GM12878 (cell line): ENCODE results near the gene ABCG1. TPM values are rescaled to one million over a fixed set of nuclear protein-coding genes. Genes with fewer than 3 reads are reported as not detected.

Source experiments
- ATAC-seq: fragments of 200-7000 bp; cut with Tn5 transposase; 3 replicates; pipeline ENCODE4 v1.9.1; 2020; ENCODE audit warnings: mild to moderate bottlenecking, moderate library complexity
- BruUV-seq: library from RNA; stranded (reverse); fragments of 400-500 nt; replicated peaks from 2 replicates; lab custom pipeline; 2021; lab: Mats Ljungman, UMichigan
- CTCF ChIA-PET: fragments of 300-600 bp; sonication (Branson Sonifier 250); formaldehyde crosslinking; extraction: SDS; loops from one replicate; lab custom pipeline; 2021; ENCODE audit warnings: inconsistent platforms; lab: Yijun Ruan, JAX
- POLR2A ChIA-PET: fragments of 350-600 bp; formaldehyde crosslinking; extraction: SDS; loops from one replicate; lab custom pipeline; 2021; ENCODE audit warnings: inconsistent platforms; lab: Charles Lee
- RAD21 ChIA-PET: fragments of 300-600 bp; sonication (Branson Sonifier 250); formaldehyde crosslinking; loops from one replicate; lab custom pipeline; 2023; ENCODE audit warnings: antibody characterized with exemption; ENCODE audit not compliant: unreplicated experiment; lab: Charles Lee
- SMC1A ChIA-PET: fragments of 300-600 bp; sonication (Branson Sonifier 250); formaldehyde crosslinking; loops from one replicate; lab custom pipeline; 2023; ENCODE audit not compliant: unreplicated experiment, uncharacterized antibody; lab: Charles Lee
- DNase-seq: peaks from one replicate; pipeline ENCODE4 v3.0.0-alpha.2; 2011; ENCODE audit warnings: low read depth, low spot score
- FAIRE-seq: peaks from 3 replicates; lab custom pipeline; 2011; peaks lifted over from hg19 to GRCh38; lab: Jason Lieb, UNC
- H2AFZ ChIP-seq: 2 replicates; pipeline ENCODE4 v1.6.0; 2011; ENCODE audit warnings: low read depth, low read length, control low read depth; ENCODE audit not compliant: control insufficient read depth
- H3K27ac ChIP-seq: 2 replicates; pipeline ENCODE4 v1.5.1; 2011; ENCODE audit warnings: control low read depth; ENCODE audit not compliant: control insufficient read depth, insufficient read depth
- H3K27me3 ChIP-seq, 2 experiments: replicated peaks in 1 of 2; 2 replicates each; pipeline versions ENCODE4 v1.6.0 to v1.6.1; 2011; ENCODE audit warnings: low read length in 1 of 2; ENCODE audit not compliant: control insufficient read depth in 2 of 2, insufficient read depth in 2 of 2
- H3K36me3 ChIP-seq, 2 experiments: 2 replicates each; pipeline ENCODE4 v1.5.1; 2011; ENCODE audit warnings: low read length in 1 of 2; ENCODE audit not compliant: control insufficient read depth in 2 of 2, insufficient read depth in 2 of 2
- H3K4me1 ChIP-seq: 2 replicates; pipeline ENCODE4 v1.6.1; 2011; ENCODE audit warnings: mild to moderate bottlenecking, low read length, moderate library complexity, mixed read lengths; ENCODE audit not compliant: control insufficient read depth, insufficient read depth
- H3K4me2 ChIP-seq: 2 replicates; pipeline ENCODE4 v1.6.0; 2011; ENCODE audit warnings: control low read depth; ENCODE audit not compliant: control insufficient read depth, insufficient read depth
- H3K4me3 ChIP-seq: fragments of 200-600 bp; sonication (generic); 2 replicates; pipeline ENCODE4 v1.5.1; 2016
- H3K79me2 ChIP-seq: 2 replicates; pipeline ENCODE4 v1.6.0; 2011; ENCODE audit warnings: low read length; ENCODE audit not compliant: control insufficient read depth, insufficient read depth
- H3K9ac ChIP-seq: 2 replicates; pipeline ENCODE4 v1.8.0; 2011; ENCODE audit warnings: low read length, control low read depth, mixed read lengths; ENCODE audit not compliant: control insufficient read depth, insufficient read depth
- H3K9me3 ChIP-seq: replicated peaks from 3 replicates; pipeline ENCODE4 v1.5.1; 2011; ENCODE audit warnings: mild to moderate bottlenecking, low read length; ENCODE audit not compliant: control insufficient read depth, insufficient read depth
- H4K20me1 ChIP-seq: 2 replicates; pipeline ENCODE4 v1.6.0; 2011; ENCODE audit not compliant: control insufficient read depth, insufficient read depth
- POLR2AphosphoS5 ChIP-seq: IDR thresholded peaks from 2 replicates; pipeline ENCODE4 v1.6.1; 2011; ENCODE audit warnings: mild to moderate bottlenecking, low read length, inconsistent platforms
- WGBS: methylation state at CpG from one replicate; pipeline ENCODE4 v1.1.6; 2016; ENCODE audit warnings: low lambda C conversion rate; ENCODE audit not compliant: insufficient replicate concordance, insufficient coverage; ENCODE audit errors: missing lambda C conversion rate; 5-methylcytosine and 5-hydroxymethylcytosine counted together
- in situ Hi-C: fragments of 300-500 bp; cut with MboI; formaldehyde crosslinking; loops from 9 replicates; pipeline ENCODE4 v1.14.3; 2018; ENCODE audit warnings: mixed read lengths
- intact Hi-C: fragments of 100-400 bp; cut with micrococcal nuclease; formaldehyde crosslinking; loops from one replicate; pipeline ENCODE4 v1.14.2; 2022; ENCODE audit not compliant: unreplicated experiment
- polyA plus RNA-seq, 11 experiments: library from polyadenylated mRNA; depleted of rRNA in 4 of 11; unstranded in 6 of 11; stranded (reverse) in 5 of 11; fragments of >200 nt; fragmentation: Nextera tagmentation in 4 of 11; fragmentation: Illumina TruSeq in 1 of 11; extraction: Ambion mirVana in 4 of 11; extraction: Trizol in 1 of 11; gene quantifications; 1 replicate in 1 of 11; 2 replicates in 10 of 11; pipeline versions ENCODE4 v1.2.1 to v1.2.3, GENCODE V29; 2011 to 2016; ENCODE audit warnings: inconsistent platforms in 2 of 11, missing spikeins in 2 of 11, low read depth in 1 of 11
- total RNA-seq, 4 experiments: library from RNA; depleted of rRNA in 3 of 4; stranded (reverse); fragments of >200 nt in 3 of 4; fragmentation: Illumina TruSeq in 1 of 4; extraction: Trizol in 1 of 4; gene quantifications; 2 replicates each; pipeline versions ENCODE4 v1.2.1 to v1.2.3, GENCODE V29; 2013 to 2021
- TF ChIP-seq, protein P1 (sequence below): fragments of 450-650 bp; IDR thresholded peaks from 2 replicates; pipeline ENCODE4 v1.6.1; 2016; ENCODE audit warnings: mild to moderate bottlenecking

The ABCG1 gene
- total and polyA plus RNA-seq, 10 of the 15 experiments (the other 5 are each of a cell fraction or from before 2014, with no cell fraction given) = 0.59 to 19.3 (median 5.7) TPM

DNA sequence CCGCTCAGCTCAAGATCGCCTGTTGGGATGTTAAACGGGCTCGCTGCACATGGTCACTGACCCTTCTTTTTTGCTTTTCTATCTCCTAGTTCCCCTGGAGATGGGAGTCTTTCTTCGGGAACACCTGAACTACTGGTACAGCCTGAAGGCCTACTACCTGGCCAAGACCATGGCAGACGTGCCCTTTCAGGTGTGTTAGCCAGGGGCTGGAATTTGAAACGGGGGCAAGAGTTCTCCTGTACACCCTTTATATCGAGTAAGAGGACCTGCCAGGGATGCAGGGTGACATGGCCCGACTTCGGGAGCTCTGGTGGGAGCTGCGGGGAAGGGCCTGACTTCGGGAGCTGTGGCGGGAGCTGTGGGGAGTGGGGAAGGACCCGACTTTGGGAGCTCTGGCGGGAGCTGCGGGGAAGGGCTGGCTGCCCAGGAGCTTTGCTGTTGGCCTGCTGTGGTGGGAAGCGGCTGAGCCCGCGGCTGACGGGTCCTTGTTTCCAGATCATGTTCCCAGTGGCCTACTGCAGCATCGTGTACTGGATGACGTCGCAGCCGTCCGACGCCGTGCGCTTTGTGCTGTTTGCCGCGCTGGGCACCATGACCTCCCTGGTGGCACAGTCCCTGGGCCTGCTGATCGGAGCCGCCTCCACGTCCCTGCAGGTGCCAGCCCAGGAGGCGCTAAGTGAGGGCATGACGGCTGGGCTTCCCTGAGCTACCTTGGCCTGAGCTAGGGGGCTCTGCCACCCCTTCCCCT is 72.2 kb downstream of the ABCG1 start:
- ATAC-seq (no peak), FAIRE-seq (no peak), DNase-seq (no peak)
- no peaks in the 10 kb centered on the region for H3K36me3 ChIP-seq
- ChIA-PET POLR2A (interaction anchor here (0.5 kb wide), 1 partner anchor 1647 kb away, joined by 5 read pairs; no protein-coding TSS in a partner anchor), SMC1A (interaction anchor here (1.2 to 1.3 kb wide), 2 partner anchors 32 to 146 kb away, joined by 3 to 5 read pairs; no protein-coding TSS in a partner anchor), CTCF (interaction anchor here (0.9 to 1.4 kb wide), 5 partner anchors 12 to 32 kb away, joined by 3 read pairs; no protein-coding TSS in a partner anchor), RAD21 (interaction anchor here (0.5 to 1.2 kb wide), 3 partner anchors 32 to 53 kb away, joined by 3 to 4 read pairs (median 3); no protein-coding TSS in a partner anchor)
- no peak overlapping the region for H3K4me3 ChIP-seq
- no peak overlapping the region for H3K4me2 ChIP-seq
- no peak for TF ChIP-seq POLR2AphosphoS5
- TF ChIP-seq, protein P1, sequence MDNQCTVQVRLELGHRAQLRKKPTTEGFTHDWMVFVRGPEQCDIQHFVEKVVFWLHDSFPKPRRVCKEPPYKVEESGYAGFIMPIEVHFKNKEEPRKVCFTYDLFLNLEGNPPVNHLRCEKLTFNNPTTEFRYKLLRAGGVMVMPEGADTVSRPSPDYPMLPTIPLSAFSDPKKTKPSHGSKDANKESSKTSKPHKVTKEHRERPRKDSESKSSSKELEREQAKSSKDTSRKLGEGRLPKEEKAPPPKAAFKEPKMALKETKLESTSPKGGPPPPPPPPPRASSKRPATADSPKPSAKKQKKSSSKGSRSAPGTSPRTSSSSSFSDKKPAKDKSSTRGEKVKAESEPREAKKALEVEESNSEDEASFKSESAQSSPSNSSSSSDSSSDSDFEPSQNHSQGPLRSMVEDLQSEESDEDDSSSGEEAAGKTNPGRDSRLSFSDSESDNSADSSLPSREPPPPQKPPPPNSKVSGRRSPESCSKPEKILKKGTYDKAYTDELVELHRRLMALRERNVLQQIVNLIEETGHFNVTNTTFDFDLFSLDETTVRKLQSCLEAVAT = peak; percentile 54; the same call in 1 of the 2 replicates
- intact Hi-C loops = no loop called here
- peaks cover 19% of the 10 kb centered on the region for H3K4me1 ChIP-seq
- H2AFZ ChIP-seq = no peak overlapping the region
- no peak overlapping the region for H3K9ac ChIP-seq
- no peak overlapping the region for H3K27ac ChIP-seq
- no peaks in the 10 kb centered on the region; the same call in 2 of the 3 replicates for H3K9me3 ChIP-seq
- in situ Hi-C loops = no loop called here
- H3K79me2 ChIP-seq = no peaks in the 10 kb centered on the region
- 93% methylated on average over 31 of the region's 35 CpGs for WGBS
- no peaks in the 10 kb centered on the region for H4K20me1 ChIP-seq
- no peaks in the 10 kb centered on the region for H3K27me3 ChIP-seq
- BruUV-seq = no TSS peak
